ENCODE measurements around the gene GHRH.

Gene GHRH

DNA sequence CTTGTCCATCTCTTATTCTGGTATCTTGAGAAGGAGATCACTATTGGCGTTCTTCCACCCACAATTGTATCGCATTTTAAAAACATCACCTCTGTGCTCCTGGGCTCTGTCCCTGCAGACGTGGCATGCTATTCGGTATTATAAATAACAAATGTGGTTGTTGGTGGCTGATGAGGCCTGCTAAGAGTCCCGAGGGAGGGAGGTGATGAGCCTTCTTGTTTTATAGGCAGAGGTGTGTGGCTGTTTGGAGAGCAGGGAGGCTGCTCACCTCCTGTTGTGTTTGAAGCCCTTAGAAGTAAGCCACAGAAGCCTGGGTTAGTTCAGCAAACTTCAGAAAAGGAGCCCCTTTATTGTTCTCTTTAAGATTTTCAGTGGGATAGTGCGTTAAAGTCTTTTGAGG is 43.5 kb upstream of the GHRH start:
- CTCF ChIA-PET, result interaction anchor here (0.6 kb wide), 1 partner anchor 805 kb away, joined by 4 read pairs; no protein-coding TSS in a partner anchor
- TF ChIP-seq SP1 (IDR thresholded peaks at IDR 0.05) (no peak), TARDBP (IDR thresholded peaks at IDR 0.05) (no peak), SUZ12 (IDR thresholded peaks at IDR 0.05) (no peak), LEF1 (IDR thresholded peaks at IDR 0.05; ENCODE audit: borderline replicate concordance) (no peak), ELF4 (IDR thresholded peaks at IDR 0.05) (no peak), FOXK2 (IDR thresholded peaks at IDR 0.05) (no peak), ZNF384 (IDR thresholded peaks at IDR 0.05) (no peak), FOXM1 (IDR thresholded peaks at IDR 0.05; ENCODE audit: borderline replicate concordance) (no peak), FOXA1 (IDR thresholded peaks at IDR 0.05) (no peak), ARNT (IDR thresholded peaks at IDR 0.05) (no peak), HDGF (IDR thresholded peaks at IDR 0.05; ENCODE audit: borderline replicate concordance) (no peak), BHLHE40 (IDR thresholded peaks at IDR 0.05; ENCODE audit: borderline replicate concordance) (no peak)
- TF ChIP-seq, protein P1, sequence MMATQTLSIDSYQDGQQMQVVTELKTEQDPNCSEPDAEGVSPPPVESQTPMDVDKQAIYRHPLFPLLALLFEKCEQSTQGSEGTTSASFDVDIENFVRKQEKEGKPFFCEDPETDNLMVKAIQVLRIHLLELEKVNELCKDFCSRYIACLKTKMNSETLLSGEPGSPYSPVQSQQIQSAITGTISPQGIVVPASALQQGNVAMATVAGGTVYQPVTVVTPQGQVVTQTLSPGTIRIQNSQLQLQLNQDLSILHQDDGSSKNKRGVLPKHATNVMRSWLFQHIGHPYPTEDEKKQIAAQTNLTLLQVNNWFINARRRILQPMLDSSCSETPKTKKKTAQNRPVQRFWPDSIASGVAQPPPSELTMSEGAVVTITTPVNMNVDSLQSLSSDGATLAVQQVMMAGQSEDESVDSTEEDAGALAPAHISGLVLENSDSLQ (IDR thresholded peaks at IDR 0.05), result no peak
- DNase-seq (ENCODE audit: extremely low spot score), result no peak
- POLR2A ChIA-PET, result no interaction called here

DNA sequence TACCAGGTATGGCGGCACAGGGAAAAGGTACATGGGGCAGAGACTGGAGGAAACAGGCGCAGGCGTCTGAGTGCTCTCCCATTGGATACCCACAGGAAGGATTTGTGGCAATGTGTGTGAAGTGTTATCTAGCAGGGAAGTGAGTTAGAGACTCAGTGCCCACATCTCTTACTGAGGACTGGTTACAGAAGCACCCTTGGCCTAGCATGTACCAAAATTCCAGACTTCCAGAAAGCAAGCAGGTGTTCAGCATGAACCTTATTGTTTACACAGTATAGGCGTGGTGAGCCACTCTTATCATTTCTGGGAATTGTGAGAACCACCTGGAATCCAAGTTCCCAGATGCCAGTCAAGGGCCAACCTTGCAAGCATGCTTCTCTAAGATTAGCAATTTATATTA is 42.0 kb upstream of the GHRH start:
- CTCF ChIA-PET, result no interaction called here
- DNase-seq (ENCODE audit: extremely low spot score), result no peak
- POLR2A ChIA-PET, result interaction anchor here (1.5 kb wide), 1 partner anchor 14 kb away, joined by 4 read pairs; the partner anchor contains the start of gene MANBAL
- no peak for TF ChIP-seq ELF4 (IDR thresholded peaks at IDR 0.05)
- no peak for TF ChIP-seq HDGF (IDR thresholded peaks at IDR 0.05; ENCODE audit: borderline replicate concordance)
- no peak for TF ChIP-seq SUZ12 (IDR thresholded peaks at IDR 0.05)
- no peak for TF ChIP-seq FOXK2 (IDR thresholded peaks at IDR 0.05)
- TF ChIP-seq TARDBP (IDR thresholded peaks at IDR 0.05), result no peak
- no peak for TF ChIP-seq ARNT (IDR thresholded peaks at IDR 0.05)
- no peak for TF ChIP-seq L3MBTL2 (conservative IDR thresholded peaks at IDR 0.05)
- no peak for TF ChIP-seq FOXA1 (IDR thresholded peaks at IDR 0.05)
- TF ChIP-seq FOXM1 (IDR thresholded peaks at IDR 0.05; ENCODE audit: borderline replicate concordance), result no peak
- TF ChIP-seq BHLHE40 (IDR thresholded peaks at IDR 0.05; ENCODE audit: borderline replicate concordance), result no peak

DNA sequence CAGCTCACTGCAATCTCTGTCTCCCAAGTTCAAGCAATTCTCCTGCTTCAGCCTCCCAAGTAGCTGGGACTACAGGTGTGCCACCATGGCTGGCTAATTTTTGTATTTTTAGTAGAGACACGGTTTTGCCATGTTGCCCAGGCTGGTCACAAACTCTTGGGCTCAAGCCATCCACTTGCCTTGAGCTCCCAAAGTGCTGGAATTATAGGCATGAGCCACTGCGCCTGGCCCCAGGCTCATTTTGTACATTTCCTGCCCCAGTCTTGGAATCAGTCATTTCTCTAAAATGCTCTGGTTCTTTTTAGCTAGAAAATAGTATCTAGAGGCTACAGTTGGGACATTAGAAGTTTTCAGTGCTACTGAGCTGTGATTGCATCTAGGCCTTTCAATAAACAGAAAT is 41.4 kb upstream of the GHRH start:
- TF ChIP-seq TARDBP (IDR thresholded peaks at IDR 0.05) (no peak), FOXA1 (IDR thresholded peaks at IDR 0.05) (no peak), L3MBTL2 (conservative IDR thresholded peaks at IDR 0.05) (no peak), FOXM1 (IDR thresholded peaks at IDR 0.05; ENCODE audit: borderline replicate concordance) (no peak), HDGF (IDR thresholded peaks at IDR 0.05; ENCODE audit: borderline replicate concordance) (no peak)
- TF ChIP-seq, protein P1 (IDR thresholded peaks at IDR 0.05), result no peak
- ChIA-PET POLR2A (interaction anchor here (1.5 kb wide), 1 partner anchor 14 kb away, joined by 4 read pairs; the partner anchor contains the start of gene MANBAL), CTCF (no interaction called here)
- no peak for DNase-seq (ENCODE audit: extremely low spot score)

- ChIA-PET POLR2A (no interaction called here), CTCF (no interaction called here)
- TF ChIP-seq ELF4 (IDR thresholded peaks at IDR 0.05) (no peak), ARNT (IDR thresholded peaks at IDR 0.05) (no peak), SUZ12 (IDR thresholded peaks at IDR 0.05) (no peak), BHLHE40 (IDR thresholded peaks at IDR 0.05; ENCODE audit: borderline replicate concordance) (no peak), ZNF384 (IDR thresholded peaks at IDR 0.05) (no peak), TARDBP (IDR thresholded peaks at IDR 0.05) (no peak), CTBP1 (IDR thresholded peaks at IDR 0.05; ENCODE audit: borderline replicate concordance) (no peak), FOXM1 (IDR thresholded peaks at IDR 0.05; ENCODE audit: borderline replicate concordance) (no peak), FOXK2 (IDR thresholded peaks at IDR 0.05) (no peak), HDGF (IDR thresholded peaks at IDR 0.05; ENCODE audit: borderline replicate concordance) (no peak), LEF1 (IDR thresholded peaks at IDR 0.05; ENCODE audit: borderline replicate concordance) (no peak), FOXA1 (IDR thresholded peaks at IDR 0.05) (no peak), SP1 (IDR thresholded peaks at IDR 0.05) (no peak), L3MBTL2 (conservative IDR thresholded peaks at IDR 0.05) (no peak), NFRKB (IDR thresholded peaks at IDR 0.05) (no peak)
- TF ChIP-seq, protein P1 (IDR thresholded peaks at IDR 0.05), result no peak
- DNase-seq (ENCODE audit: extremely low spot score), result no peak
Observed at GRCh38 chr20:37301558-37301957, 39.9 kb upstream of the GHRH start.

- TF ChIP-seq HDGF (IDR thresholded peaks at IDR 0.05; ENCODE audit: borderline replicate concordance), result no peak
- no peak for TF ChIP-seq FOXK2 (IDR thresholded peaks at IDR 0.05)
- CTCF ChIA-PET, result no interaction called here
- POLR2A ChIA-PET, result no interaction called here
- no peak for DNase-seq (ENCODE audit: extremely low spot score)
Observed at GRCh38 chr20:37301120-37301519, 39.5 kb upstream of the GHRH start.

DNA sequence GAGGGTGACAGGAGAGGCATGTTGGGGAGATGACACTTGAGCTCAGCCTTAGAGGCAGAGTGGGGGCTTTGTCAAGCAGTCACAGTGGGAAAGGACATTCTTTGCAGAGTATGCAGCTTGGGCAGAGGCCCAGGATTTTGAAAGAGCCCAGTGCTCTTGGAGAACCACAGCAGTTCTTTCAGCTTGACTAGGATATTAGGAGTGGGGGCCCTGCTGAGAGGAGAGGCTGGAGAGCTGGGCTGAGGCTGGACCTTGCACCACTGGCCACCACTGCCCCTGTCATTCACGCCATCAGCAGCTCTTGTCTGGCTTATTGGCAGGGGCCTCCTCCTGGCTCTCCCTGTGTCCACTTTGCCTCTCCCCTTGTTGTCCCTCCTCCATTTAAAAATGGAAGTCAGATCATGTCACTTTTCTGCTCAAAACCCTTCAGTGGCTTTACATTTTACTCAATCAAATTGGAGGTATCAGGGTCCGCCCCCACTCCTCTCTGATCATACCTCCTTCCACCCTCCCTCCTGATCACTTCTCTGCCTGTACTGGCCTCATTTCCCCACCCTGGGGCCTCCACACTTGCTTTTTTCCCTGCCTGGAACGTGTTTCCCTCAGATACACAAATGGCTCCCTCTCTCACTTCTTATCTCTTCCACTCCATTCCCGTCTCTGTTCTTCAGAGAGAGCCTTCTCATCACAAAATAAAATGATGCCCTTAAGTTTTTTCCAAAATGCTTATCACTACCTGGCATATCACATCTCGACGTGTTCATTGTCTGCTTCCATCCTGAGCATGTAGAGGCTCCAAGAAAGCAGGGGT is 38.3 kb upstream of the GHRH start:
- no peak for TF ChIP-seq NFRKB (IDR thresholded peaks at IDR 0.05)
- TF ChIP-seq CTBP1 (IDR thresholded peaks at IDR 0.05; ENCODE audit: borderline replicate concordance), result no peak
- TF ChIP-seq HDGF (IDR thresholded peaks at IDR 0.05; ENCODE audit: borderline replicate concordance), result no peak
- no peak for TF ChIP-seq L3MBTL2 (conservative IDR thresholded peaks at IDR 0.05)
- TF ChIP-seq SUZ12 (IDR thresholded peaks at IDR 0.05), result no peak
- TF ChIP-seq LEF1 (IDR thresholded peaks at IDR 0.05; ENCODE audit: borderline replicate concordance), result no peak
- TF ChIP-seq BHLHE40 (IDR thresholded peaks at IDR 0.05; ENCODE audit: borderline replicate concordance), result no peak
- ChIA-PET CTCF (no interaction called here), POLR2A (interaction anchor here (1.5 kb wide), 1 partner anchor 11 kb away, joined by 6 read pairs; the partner anchor contains the start of gene MANBAL)
- no peak for DNase-seq (ENCODE audit: extremely low spot score)

Measured in HEK293T (cell line).